GM19395 (cell line): ENCODE measurements around the gene HABP2.

Source experiments
- ATAC-seq: cut with Tn5 transposase; IDR thresholded peaks from one replicate; pipeline ENCODE4 v1.9.1; 2021; ENCODE audit warnings: mild to moderate bottlenecking, moderate library complexity; ENCODE audit not compliant: unreplicated experiment

Gene HABP2

DNA sequence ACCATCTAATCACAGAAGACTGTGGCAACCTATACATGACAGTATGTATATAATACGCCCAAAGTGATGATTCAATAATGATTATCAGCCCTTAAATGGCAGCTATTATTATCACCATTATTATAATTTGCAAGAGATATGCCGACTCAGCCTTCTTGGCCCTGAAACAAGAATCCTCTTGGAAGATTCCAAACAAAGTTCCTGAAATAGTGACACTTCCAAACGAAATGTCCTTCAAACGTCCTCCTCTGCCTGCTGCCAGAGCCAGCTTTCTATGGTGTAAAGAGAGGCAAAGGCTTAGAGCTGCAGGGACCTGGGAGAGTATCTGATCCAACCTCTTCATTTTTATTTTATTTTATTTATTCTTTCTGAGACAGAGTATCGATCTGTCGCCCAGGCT, 75.0 kb downstream of the HABP2 start:
- ATAC-seq = no peak

DNA sequence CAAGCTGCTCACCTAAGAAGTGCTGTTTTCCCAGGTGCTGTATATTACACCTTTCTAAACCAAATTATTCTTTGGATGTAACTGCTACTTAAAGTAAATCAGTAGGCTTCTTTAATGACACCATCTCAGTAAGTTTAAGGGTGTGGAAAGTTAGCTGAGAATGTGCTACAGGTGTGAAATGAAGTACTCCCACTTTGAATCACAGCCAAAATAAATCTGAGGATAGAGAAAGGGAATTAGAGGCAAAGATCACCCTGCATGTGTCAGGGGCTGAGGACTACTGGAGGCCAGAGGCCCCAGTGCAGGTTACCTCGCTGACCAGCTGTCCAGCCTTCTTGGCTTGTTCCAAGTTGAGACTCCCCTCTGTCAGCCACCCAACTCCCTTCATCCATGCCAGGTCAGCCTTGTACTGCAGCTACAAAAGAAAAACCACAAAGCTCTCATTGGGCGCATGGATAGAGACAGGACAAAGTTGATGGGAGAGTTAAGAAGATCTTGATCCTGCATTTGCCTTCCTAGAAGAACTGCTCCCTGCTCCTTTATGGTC, 75.8 kb downstream of the HABP2 start:
- no peak for ATAC-seq

DNA sequence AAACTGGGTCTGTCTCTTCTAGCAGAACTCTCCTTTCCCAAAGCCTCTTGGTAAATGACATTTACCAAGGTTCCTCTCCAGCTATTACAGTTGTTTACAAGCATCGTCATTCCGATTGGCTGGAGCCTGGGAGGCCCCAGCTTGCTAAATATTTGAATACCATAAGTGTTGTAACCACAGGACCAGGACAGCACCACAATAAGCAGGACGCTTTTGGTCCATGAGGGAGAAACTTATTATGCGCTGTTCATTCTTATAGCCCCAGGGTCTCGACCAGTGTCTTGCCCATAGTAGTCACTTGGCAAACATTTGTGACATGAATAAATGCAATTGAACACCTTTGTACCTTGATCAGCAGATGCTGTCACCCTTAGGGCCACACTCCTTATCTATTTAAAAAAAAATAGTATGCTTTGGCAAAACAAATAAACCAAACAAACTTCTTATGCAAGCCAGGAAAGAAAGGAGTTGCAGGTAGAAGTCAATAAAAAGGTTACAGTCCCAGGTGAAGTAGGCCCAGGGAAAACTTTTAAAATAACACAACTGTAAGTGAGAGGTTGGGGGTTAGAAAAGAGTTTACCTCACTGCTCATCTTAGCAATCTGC, 78.2 kb downstream of the HABP2 start:
- ATAC-seq = no peak

DNA sequence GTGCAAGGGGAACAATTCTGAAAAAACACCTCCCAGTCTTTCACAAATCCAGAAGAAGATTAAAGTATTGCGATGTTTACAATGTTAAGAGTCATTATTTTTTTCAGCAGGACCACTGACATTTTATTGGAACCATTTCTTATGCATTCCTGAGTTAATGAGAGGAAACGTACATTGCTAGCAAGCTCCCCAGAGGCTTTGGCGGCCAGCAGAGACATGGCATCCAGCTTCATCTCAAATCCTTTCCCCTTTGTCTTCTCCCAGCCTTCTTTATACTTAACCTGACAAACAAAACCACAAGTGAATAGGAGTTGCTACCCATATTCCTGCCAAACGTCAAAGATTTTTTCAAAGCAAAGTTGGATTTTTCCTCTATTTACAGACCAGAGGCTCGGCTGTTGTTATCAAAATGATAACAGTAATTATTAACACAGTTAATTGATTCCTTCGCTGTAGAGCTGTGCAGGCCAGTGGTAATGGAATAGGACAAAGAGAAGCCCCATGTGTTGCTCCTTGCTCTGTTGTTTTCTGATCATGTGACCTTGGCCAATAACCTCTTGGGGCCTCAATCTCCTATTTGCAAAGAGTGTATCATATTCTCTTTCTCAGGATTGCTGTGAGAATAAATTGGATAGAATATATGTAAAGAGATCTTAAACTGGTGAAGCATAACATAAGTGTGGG, 79.0 kb downstream of the HABP2 start:
- no peak for ATAC-seq
